Measurements from ENCODE around the gene APH1A. TPM values are rescaled to one million over a fixed set of nuclear protein-coding genes. Genes with fewer than 3 reads are reported as not detected.

APH1A gene
- total RNA-seq, 1 experiment from 2014 or later, result 109 TPM

GRCh38 chr1:150273311-150273710 lies 4.5 kb upstream of the APH1A start:
- intact Hi-C loops (cut with micrococcal nuclease), result no loop called here
- Histone ChIP-seq H3K4me1 (ENCODE audit: control insufficient read depth in 1 of 2, insufficient read depth in 2 of 2, low read length in 2 of 2) (peaks cover 18 to 32% of the 10 kb centered on the region in 2 experiments), H3K4me2 (ENCODE audit: low read length) (no peak overlapping the region), H3K27me3 (ENCODE audit: insufficient read depth, low read length) (no peaks in the 10 kb centered on the region), H3K36me3 (ENCODE audit: control insufficient read depth in 1 of 2, insufficient read depth in 2 of 2, low read length in 2 of 2) (no peaks in the 10 kb centered on the region), H3K9me3 (ENCODE audit: control insufficient read depth in 1 of 2, insufficient read depth in 1 of 2, low read depth in 1 of 2, low read length in 2 of 2) (no peaks in the 10 kb centered on the region), H3K27ac (ENCODE audit: low read depth, low read length) (no peak overlapping the region), H2AFZ (ENCODE audit: low read depth, low read length, poor library complexity, severe bottlenecking) (no peak overlapping the region), H3K79me2 (ENCODE audit: insufficient read depth, low read length) (peaks cover 6% of the 10 kb centered on the region), H3K9me2 (ENCODE audit: insufficient read depth) (no peaks in the 10 kb centered on the region), H3K4me3 (replicated peaks in 1 of 2; ENCODE audit: low read depth in 1 of 2, low read length in 2 of 2) (no peak overlapping the region), H4K20me1 (ENCODE audit: insufficient read depth) (no peaks in the 10 kb centered on the region), H3K9ac (ENCODE audit: low read length) (no peak overlapping the region)
- ChIA-PET POLR2A (interaction anchor here (1.8 kb wide), 1 partner anchor 13 kb away, joined by 6 read pairs; no protein-coding TSS in a partner anchor), RAD21 (ENCODE audit: low non-redundant PET in 1 of 2, low total read pairs in 2 of 2, uncharacterized antibody in 2 of 2, unreplicated experiment in 2 of 2) (no interaction called here), CTCF (interaction anchor here (0.8 to 1.4 kb wide), 3 partner anchors 8 to 18 kb away, joined by 3 to 4 read pairs (median 3); no protein-coding TSS in a partner anchor)
- TF ChIP-seq EZH2 (IDR thresholded peaks at IDR 0.05), result no peak
- no peak for TF ChIP-seq SIN3A (IDR thresholded peaks at IDR 0.05; ENCODE audit: low read depth)
- TF ChIP-seq EGR1 (IDR thresholded peaks at IDR 0.05; ENCODE audit: low read depth), result no peak
- TF ChIP-seq ZFX (IDR thresholded peaks at IDR 0.05), result no peak
- no peak for TF ChIP-seq ZNF274 (IDR thresholded peaks at IDR 0.05; ENCODE audit: low read depth, low read length)
- no peak for TF ChIP-seq POLR2A (IDR thresholded peaks at IDR 0.05; ENCODE audit: borderline replicate concordance, extremely low read depth, insufficient read depth, insufficient read length)
- TF ChIP-seq CEBPB (IDR thresholded peaks at IDR 0.05; ENCODE audit: low read depth), result no peak
- no peak for TF ChIP-seq SRF (IDR thresholded peaks at IDR 0.05; ENCODE audit: low read depth)
- TF ChIP-seq CBX3 (IDR thresholded peaks at IDR 0.05; ENCODE audit: low read depth), result no peak
- BruUV-seq (replicated peaks), result no TSS peak
- DNase-seq (ENCODE audit: low read depth, low spot score), result no peak
- ATAC-seq, result no peak

DNA sequence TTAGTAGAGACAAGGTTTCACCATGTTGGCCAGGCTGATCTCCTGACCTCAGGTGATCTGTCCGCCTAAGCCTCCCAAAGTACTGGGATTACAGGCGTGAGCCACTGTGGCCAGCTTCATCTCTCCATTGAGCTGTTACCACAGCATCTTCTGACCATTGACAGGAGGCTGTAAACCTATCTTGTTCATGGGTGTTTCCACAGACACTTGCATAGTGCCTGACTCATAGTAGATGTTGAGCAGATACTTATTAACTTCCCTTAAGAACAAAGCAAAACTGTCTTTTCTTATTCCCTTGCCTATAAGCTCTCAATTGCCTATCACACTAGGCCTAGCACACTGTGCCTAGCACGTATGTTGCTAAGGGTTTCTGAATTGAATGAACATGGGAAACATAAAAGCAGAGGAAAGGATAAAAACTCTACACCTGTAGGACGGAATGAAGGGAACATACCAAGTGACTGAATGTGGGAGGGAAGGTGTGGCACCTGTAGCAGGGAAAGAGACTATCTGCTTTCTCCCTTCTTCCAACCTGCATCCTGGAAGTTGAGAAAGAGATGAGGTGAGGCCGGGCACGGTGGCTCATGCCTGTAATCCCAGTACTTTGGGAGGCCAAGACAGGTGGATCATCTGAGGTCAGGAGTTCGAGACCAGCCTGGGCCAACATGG lies 2.6 kb upstream of the APH1A start:
- CTCF ChIA-PET, result interaction anchor here (1.8 kb wide), 1 partner anchor 16 kb away, joined by 4 read pairs; no protein-coding TSS in a partner anchor

More for the DNA sequence above, 2.6 kb upstream of the APH1A start:
- Histone ChIP-seq H3K4me1 (ENCODE audit: control insufficient read depth in 1 of 2, insufficient read depth in 2 of 2, low read length in 2 of 2) (peaks cover 24 to 42% of the 10 kb centered on the region in 2 experiments), H2AFZ (ENCODE audit: low read depth, low read length, poor library complexity, severe bottlenecking) (no peak overlapping the region), H3K4me3 (replicated peaks in 1 of 2; ENCODE audit: low read depth in 1 of 2, low read length in 2 of 2) (no peak overlapping the region), H3K9me3 (ENCODE audit: control insufficient read depth in 1 of 2, insufficient read depth in 1 of 2, low read depth in 1 of 2, low read length in 2 of 2) (no peaks in the 10 kb centered on the region), H3K36me3 (ENCODE audit: control insufficient read depth in 1 of 2, insufficient read depth in 2 of 2, low read length in 2 of 2) (peaks cover 0 to 6% of the 10 kb centered on the region in 2 experiments; a peak in 2 of 4 replicates), H3K9ac (ENCODE audit: low read length) (no peak overlapping the region), H3K4me2 (ENCODE audit: low read length) (no peak overlapping the region), H3K79me2 (ENCODE audit: insufficient read depth, low read length) (peaks cover 22% of the 10 kb centered on the region), H3K27ac (ENCODE audit: low read depth, low read length) (no peak overlapping the region), H4K20me1 (ENCODE audit: insufficient read depth) (no peaks in the 10 kb centered on the region), H3K27me3 (ENCODE audit: insufficient read depth, low read length) (no peaks in the 10 kb centered on the region), H3K9me2 (ENCODE audit: insufficient read depth) (no peaks in the 10 kb centered on the region)
- ChIA-PET POLR2A (interaction anchor here (1.8 kb wide), 1 partner anchor 11 kb away, joined by 6 read pairs; no protein-coding TSS in a partner anchor), RAD21 (ENCODE audit: low non-redundant PET in 1 of 2, low total read pairs in 2 of 2, uncharacterized antibody in 2 of 2, unreplicated experiment in 2 of 2) (no interaction called here)
- no peak for DNase-seq (ENCODE audit: low read depth, low spot score)
- TF ChIP-seq CBX3 (IDR thresholded peaks at IDR 0.05; ENCODE audit: low read depth) (no peak), CEBPB (IDR thresholded peaks at IDR 0.05; ENCODE audit: low read depth) (no peak), FOSL1 (IDR thresholded peaks at IDR 0.05; ENCODE audit: low read depth) (no peak), POLR2A (IDR thresholded peaks at IDR 0.05; ENCODE audit: borderline replicate concordance, extremely low read depth, insufficient read depth, insufficient read length) (no peak)
- TF ChIP-seq, protein P1, sequence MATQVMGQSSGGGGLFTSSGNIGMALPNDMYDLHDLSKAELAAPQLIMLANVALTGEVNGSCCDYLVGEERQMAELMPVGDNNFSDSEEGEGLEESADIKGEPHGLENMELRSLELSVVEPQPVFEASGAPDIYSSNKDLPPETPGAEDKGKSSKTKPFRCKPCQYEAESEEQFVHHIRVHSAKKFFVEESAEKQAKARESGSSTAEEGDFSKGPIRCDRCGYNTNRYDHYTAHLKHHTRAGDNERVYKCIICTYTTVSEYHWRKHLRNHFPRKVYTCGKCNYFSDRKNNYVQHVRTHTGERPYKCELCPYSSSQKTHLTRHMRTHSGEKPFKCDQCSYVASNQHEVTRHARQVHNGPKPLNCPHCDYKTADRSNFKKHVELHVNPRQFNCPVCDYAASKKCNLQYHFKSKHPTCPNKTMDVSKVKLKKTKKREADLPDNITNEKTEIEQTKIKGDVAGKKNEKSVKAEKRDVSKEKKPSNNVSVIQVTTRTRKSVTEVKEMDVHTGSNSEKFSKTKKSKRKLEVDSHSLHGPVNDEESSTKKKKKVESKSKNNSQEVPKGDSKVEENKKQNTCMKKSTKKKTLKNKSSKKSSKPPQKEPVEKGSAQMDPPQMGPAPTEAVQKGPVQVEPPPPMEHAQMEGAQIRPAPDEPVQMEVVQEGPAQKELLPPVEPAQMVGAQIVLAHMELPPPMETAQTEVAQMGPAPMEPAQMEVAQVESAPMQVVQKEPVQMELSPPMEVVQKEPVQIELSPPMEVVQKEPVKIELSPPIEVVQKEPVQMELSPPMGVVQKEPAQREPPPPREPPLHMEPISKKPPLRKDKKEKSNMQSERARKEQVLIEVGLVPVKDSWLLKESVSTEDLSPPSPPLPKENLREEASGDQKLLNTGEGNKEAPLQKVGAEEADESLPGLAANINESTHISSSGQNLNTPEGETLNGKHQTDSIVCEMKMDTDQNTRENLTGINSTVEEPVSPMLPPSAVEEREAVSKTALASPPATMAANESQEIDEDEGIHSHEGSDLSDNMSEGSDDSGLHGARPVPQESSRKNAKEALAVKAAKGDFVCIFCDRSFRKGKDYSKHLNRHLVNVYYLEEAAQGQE (IDR thresholded peaks at IDR 0.05; ENCODE audit: low read depth), result no peak
- intact Hi-C loops (cut with micrococcal nuclease), result no loop called here
- BruUV-seq (replicated peaks), result no TSS peak
- no peak for ATAC-seq
